HepG2 (cell line): ENCODE results near the gene NIPAL1. TPM values are rescaled to one million over a fixed set of nuclear protein-coding genes. Genes with fewer than 3 reads are reported as not detected.

ENCODE experiments used
- CBX2 ChIP-seq, 2 experiments: fragments of 200-600 bp in 1 of 2; sonication (generic); formaldehyde crosslinking in 1 of 2; IDR thresholded peaks; 2 replicates each; pipeline versions ENCODE4 v1.7.0 to v1.8.1; 2018 to 2022; ENCODE audit warnings: low read depth in 2 of 2, low read length in 1 of 2, mild to moderate bottlenecking in 1 of 2, missing genetic modification reagents in 1 of 2
- ESRRA ChIP-seq: sonication (generic); formaldehyde crosslinking; IDR thresholded peaks from 2 replicates; pipeline ENCODE4 v1.5.1; 2020; ENCODE audit warnings: mild to moderate bottlenecking, low read depth, missing genetic modification reagents
- GPBP1L1 ChIP-seq: sonication (generic); formaldehyde crosslinking; IDR thresholded peaks from 2 replicates; pipeline ENCODE4 v1.5.0; 2020; ENCODE audit warnings: mild to moderate bottlenecking, missing genetic modification reagents
- HDAC1 ChIP-seq: sonication (generic); formaldehyde crosslinking; IDR thresholded peaks from 2 replicates; pipeline ENCODE4 v1.5.1; 2020; ENCODE audit warnings: mild to moderate bottlenecking, missing genetic modification reagents
- HOXA3 ChIP-seq: sonication (generic); formaldehyde crosslinking; IDR thresholded peaks from 2 replicates; pipeline ENCODE4 v1.5.0; 2020; ENCODE audit warnings: missing genetic modification reagents
- KLF16 ChIP-seq, 2 experiments: sonication (generic) in 1 of 2; formaldehyde crosslinking in 1 of 2; IDR thresholded peaks; 2 replicates each; pipeline versions ENCODE4 v1.6.1 to v1.8.0; 2016 to 2023; ENCODE audit warnings: missing genetic modification reagents in 2 of 2, missing compliant biosample characterization in 1 of 2
- MTA3 ChIP-seq: sonication (generic); formaldehyde crosslinking; IDR thresholded peaks from 2 replicates; pipeline ENCODE4 v1.4.0; 2020; ENCODE audit warnings: missing genetic modification reagents
- NFRKB ChIP-seq: fragments of 450-650 bp; IDR thresholded peaks from 2 replicates; pipeline ENCODE4 v1.6.1; 2017
- NONO ChIP-seq, 2 experiments: fragments of 450-650 bp in 1 of 2; sonication (generic) in 1 of 2; formaldehyde crosslinking in 1 of 2; IDR thresholded peaks in 1 of 2; conservative IDR thresholded peaks in 1 of 2; 2 replicates each; pipeline versions ENCODE4 v1.6.1 to v1.8.0; 2017 to 2022; ENCODE audit warnings: mild to moderate bottlenecking in 1 of 2, missing genetic modification reagents in 1 of 2, moderate library complexity in 1 of 2
- RBAK ChIP-seq: sonication (generic); formaldehyde crosslinking; IDR thresholded peaks from 2 replicates; pipeline ENCODE4 v1.5.1; 2020; ENCODE audit warnings: mild to moderate bottlenecking, missing genetic modification reagents
- SNAI1 ChIP-seq: sonication (generic); formaldehyde crosslinking; IDR thresholded peaks from 2 replicates; pipeline ENCODE4 v1.5.0; 2020; ENCODE audit warnings: mild to moderate bottlenecking, missing genetic modification reagents, borderline replicate concordance
- XRCC5 ChIP-seq: fragments of 200-400 bp; formaldehyde crosslinking; optimal IDR thresholded peaks from 2 replicates; pipeline ENCODE3; 2017; ENCODE audit warnings: mild to moderate bottlenecking, low read length
- ZBTB2 ChIP-seq: sonication (generic); formaldehyde crosslinking; IDR thresholded peaks from 2 replicates; pipeline ENCODE4 v1.8.0; 2022; ENCODE audit warnings: low read depth, missing genetic modification reagents
- ZFX ChIP-seq: sonication (generic); formaldehyde crosslinking; IDR thresholded peaks from 2 replicates; pipeline ENCODE4 v1.4.0; 2020; ENCODE audit warnings: mild to moderate bottlenecking, low read depth, missing genetic modification reagents, moderate library complexity
- ZNF598 ChIP-seq: sonication (generic); formaldehyde crosslinking; IDR thresholded peaks from 2 replicates; pipeline ENCODE4 v1.5.1; 2020; ENCODE audit warnings: mild to moderate bottlenecking, missing genetic modification reagents, borderline replicate concordance
- ZNF644 ChIP-seq: IDR thresholded peaks from 2 replicates; pipeline ENCODE4 v1.6.1; 2016; ENCODE audit warnings: low read depth
- ZNF720 ChIP-seq: sonication (generic); formaldehyde crosslinking; IDR thresholded peaks from 2 replicates; pipeline ENCODE4 v1.4.0; 2020; ENCODE audit warnings: missing genetic modification reagents
- ZNF761 ChIP-seq: sonication (generic); formaldehyde crosslinking; conservative IDR thresholded peaks from 2 replicates; pipeline ENCODE4 v1.4.0; 2020; ENCODE audit warnings: mild to moderate bottlenecking, missing genetic modification reagents
- polyA plus RNA-seq, 8 experiments: library from polyadenylated mRNA; depleted of rRNA in 3 of 8; stranded (reverse) in 7 of 8; unstranded in 1 of 8; fragments of >200 nt; fragmentation: Illumina TruSeq in 4 of 8; extraction: Trizol in 4 of 8; gene quantifications; 2 replicates each; pipeline versions ENCODE4 v1.2.1 to v1.2.3, GENCODE V29; 2011 to 2016; ENCODE audit warnings: low read depth in 4 of 8, missing spikeins in 1 of 8, mixed read lengths in 1 of 8; ENCODE audit not compliant: insufficient read depth in 1 of 8
- total RNA-seq, 5 experiments: library from RNA; depleted of rRNA; stranded (reverse); fragments of >200 nt; fragmentation: Illumina TruSeq; extraction: Trizol; gene quantifications; 2 replicates each; pipeline ENCODE4 v1.2.3, GENCODE V29; 2016; ENCODE audit warnings: low read depth in 1 of 5
- TF ChIP-seq, protein P1 (sequence below): sonication (generic); formaldehyde crosslinking; IDR thresholded peaks from 2 replicates; pipeline ENCODE4 v1.4.0; 2020; ENCODE audit warnings: mild to moderate bottlenecking, low read depth, missing genetic modification reagents
- TF ChIP-seq, protein P2 (sequence below): sonication (generic); formaldehyde crosslinking; IDR thresholded peaks from 2 replicates; pipeline ENCODE4 v1.8.0; 2022; ENCODE audit warnings: missing genetic modification reagents, mild to moderate bottlenecking, moderate library complexity, borderline replicate concordance
- TF ChIP-seq, protein P3 (sequence below): sonication (generic); formaldehyde crosslinking; IDR thresholded peaks from 2 replicates; pipeline ENCODE4 v1.8.0; 2023; ENCODE audit warnings: mild to moderate bottlenecking, missing genetic modification reagents

Gene NIPAL1
- total and polyA plus RNA-seq, 2 of the 13 experiments (the other 11 are each of a cell fraction or from before 2014, with no cell fraction given) = 1.4 to 3.4 TPM

DNA sequence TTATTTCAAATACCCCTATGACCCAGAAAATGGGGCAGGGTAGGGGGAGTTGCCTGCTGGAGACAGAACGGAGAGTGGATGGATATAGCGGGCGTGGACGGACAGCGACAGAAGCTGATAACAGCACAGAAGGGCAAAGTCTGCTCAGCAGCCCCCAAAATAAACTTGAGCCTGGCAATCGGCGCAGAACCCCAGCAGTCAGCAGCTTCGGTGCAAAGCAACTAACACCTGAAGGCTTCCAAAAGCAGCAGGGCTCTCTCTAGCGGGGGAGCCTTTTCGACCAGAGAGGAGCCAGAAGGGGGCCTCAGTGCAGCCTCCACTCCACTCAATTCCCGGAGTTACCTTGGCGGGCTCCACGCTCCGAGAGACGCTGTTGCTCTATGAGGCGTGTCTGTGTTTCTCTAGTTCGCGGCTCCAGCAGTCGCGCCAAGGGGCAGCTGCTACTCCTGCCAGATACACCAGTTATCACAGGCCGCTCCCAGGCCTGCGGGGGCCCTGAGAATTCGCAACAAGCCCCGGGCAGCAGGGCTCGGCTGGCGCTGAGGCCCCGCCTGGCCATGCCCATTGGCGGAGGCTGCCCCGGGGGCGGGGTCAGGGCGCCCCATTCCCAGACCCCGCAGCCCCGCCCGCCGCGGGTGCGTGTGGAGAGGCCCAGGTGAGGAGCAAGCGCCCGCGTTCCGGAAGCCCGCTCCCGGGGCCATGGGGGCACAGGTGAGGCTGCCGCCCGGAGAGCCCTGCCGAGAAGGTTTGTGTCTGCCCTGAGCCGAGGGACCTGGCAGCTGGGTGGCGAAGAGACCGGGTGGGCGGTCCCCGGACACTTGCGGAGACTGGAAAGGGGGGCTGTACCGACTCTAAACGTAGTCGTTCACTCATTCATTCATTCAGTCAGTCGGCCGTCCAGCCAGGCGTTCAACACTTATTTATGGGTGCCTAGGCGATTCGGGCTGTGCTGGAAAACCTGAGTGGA lies at the start of gene NIPAL1, which contains the start of gene CNGA1 (continued):
- TF ChIP-seq SNAI1 (CRISPR knock-in tag) = no peak
- no peak for TF ChIP-seq RBAK (CRISPR knock-in tag)
- TF ChIP-seq NONO (IDR thresholded peaks at IDR 0.05) = no peak
- TF ChIP-seq NONO (CRISPR knock-in tag; conservative IDR thresholded peaks at IDR 0.05) = peak; percentile 84
- peak; percentile 54; the same call in 1 of the 2 replicates for TF ChIP-seq ZNF761 (CRISPR knock-in tag)
- TF ChIP-seq CBX2 (IDR thresholded peaks at IDR 0.05; ENCODE audit: low read depth, low read length) = no peak
- TF ChIP-seq CBX2 (CRISPR knock-in tag; IDR thresholded peaks at IDR 0.05; ENCODE audit: low read depth) = 0 out of 2 replicates have a peak, but pooled peaks have one; percentile 51
- no peak for TF ChIP-seq GPBP1L1 (CRISPR knock-in tag)
- peak; percentile 85 for TF ChIP-seq ZFX (CRISPR knock-in tag)
- no peak for TF ChIP-seq ZNF720 (CRISPR knock-in tag)
- TF ChIP-seq XRCC5 = peak; percentile 86
- peak in 1 of 2 experiments; percentile 71; a peak in 2 of 4 replicates for TF ChIP-seq KLF16 (CRISPR knock-in tag; IDR thresholded peaks at IDR 0.05)
- no peak for TF ChIP-seq MTA3 (CRISPR knock-in tag)
- peak; percentile 54; the same call in 1 of the 2 replicates for TF ChIP-seq HDAC1 (CRISPR knock-in tag)
- no peak for TF ChIP-seq ZNF644 (CRISPR knock-in tag)
- TF ChIP-seq ESRRA (CRISPR knock-in tag) = no peak
- TF ChIP-seq ZNF598 (CRISPR knock-in tag) = 0 out of 2 replicates have a peak, but pooled peaks have one; percentile 27
- no peak for TF ChIP-seq HOXA3 (CRISPR knock-in tag)
- TF ChIP-seq, protein P1, sequence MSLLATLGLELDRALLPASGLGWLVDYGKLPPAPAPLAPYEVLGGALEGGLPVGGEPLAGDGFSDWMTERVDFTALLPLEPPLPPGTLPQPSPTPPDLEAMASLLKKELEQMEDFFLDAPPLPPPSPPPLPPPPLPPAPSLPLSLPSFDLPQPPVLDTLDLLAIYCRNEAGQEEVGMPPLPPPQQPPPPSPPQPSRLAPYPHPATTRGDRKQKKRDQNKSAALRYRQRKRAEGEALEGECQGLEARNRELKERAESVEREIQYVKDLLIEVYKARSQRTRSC (CRISPR knock-in tag) = 0 out of 2 replicates have a peak, but pooled peaks have one; percentile 24
- TF ChIP-seq, protein P2, sequence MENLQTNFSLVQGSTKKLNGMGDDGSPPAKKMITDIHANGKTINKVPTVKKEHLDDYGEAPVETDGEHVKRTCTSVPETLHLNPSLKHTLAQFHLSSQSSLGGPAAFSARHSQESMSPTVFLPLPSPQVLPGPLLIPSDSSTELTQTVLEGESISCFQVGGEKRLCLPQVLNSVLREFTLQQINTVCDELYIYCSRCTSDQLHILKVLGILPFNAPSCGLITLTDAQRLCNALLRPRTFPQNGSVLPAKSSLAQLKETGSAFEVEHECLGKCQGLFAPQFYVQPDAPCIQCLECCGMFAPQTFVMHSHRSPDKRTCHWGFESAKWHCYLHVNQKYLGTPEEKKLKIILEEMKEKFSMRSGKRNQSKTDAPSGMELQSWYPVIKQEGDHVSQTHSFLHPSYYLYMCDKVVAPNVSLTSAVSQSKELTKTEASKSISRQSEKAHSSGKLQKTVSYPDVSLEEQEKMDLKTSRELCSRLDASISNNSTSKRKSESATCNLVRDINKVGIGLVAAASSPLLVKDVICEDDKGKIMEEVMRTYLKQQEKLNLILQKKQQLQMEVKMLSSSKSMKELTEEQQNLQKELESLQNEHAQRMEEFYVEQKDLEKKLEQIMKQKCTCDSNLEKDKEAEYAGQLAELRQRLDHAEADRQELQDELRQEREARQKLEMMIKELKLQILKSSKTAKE (CRISPR knock-in tag) = no peak
- TF ChIP-seq NFRKB = no peak
- no peak for TF ChIP-seq ZBTB2 (CRISPR knock-in tag)
- TF ChIP-seq, protein P3, sequence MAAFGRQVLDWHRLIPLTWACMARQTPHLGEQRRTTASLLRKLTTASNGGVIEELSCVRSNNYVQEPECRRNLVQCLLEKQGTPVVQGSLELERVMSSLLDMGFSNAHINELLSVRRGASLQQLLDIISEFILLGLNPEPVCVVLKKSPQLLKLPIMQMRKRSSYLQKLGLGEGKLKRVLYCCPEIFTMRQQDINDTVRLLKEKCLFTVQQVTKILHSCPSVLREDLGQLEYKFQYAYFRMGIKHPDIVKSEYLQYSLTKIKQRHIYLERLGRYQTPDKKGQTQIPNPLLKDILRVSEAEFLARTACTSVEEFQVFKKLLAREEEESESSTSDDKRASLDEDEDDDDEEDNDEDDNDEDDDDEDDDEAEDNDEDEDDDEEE (CRISPR knock-in tag) = peak; percentile 69
